Large intestine (tissue), 3 donors: Measurements from ENCODE around the gene GRAMD1C. TPM values are rescaled to one million over a fixed set of nuclear protein-coding genes. Genes with fewer than 3 reads are reported as not detected.

Experiments
- DNase-seq, 2 donors: peaks; one replicate each; pipeline versions ENCODE4 v3.0.0 to v3.0.0-alpha.2; 2013
- H3K27ac ChIP-seq: one replicate; pipeline ENCODE4 v1.5.1; 2013; ENCODE audit warnings: low read length
- H3K27me3 ChIP-seq: 2 replicates; pipeline ENCODE4 v1.6.1; 2013; ENCODE audit warnings: low read length; ENCODE audit not compliant: control insufficient read depth, insufficient read depth
- H3K36me3 ChIP-seq: 2 replicates; pipeline ENCODE4 v1.6.1; 2013; ENCODE audit warnings: low read length; ENCODE audit not compliant: control insufficient read depth, insufficient read depth
- H3K4me1 ChIP-seq: one replicate; pipeline ENCODE4 v1.6.1; 2013; ENCODE audit warnings: low read length; ENCODE audit not compliant: control insufficient read depth, insufficient read depth
- H3K4me3 ChIP-seq: one replicate; pipeline ENCODE4 v1.5.1; 2013; ENCODE audit warnings: low read length
- H3K9me3 ChIP-seq: one replicate; pipeline ENCODE4 v1.6.1; 2013; ENCODE audit warnings: mild to moderate bottlenecking, low read depth, low read length, moderate library complexity; ENCODE audit not compliant: control insufficient read depth
- WGBS: methylation state at CpG from one replicate; pipeline ENCODE4 v1.1.5; 2013; ENCODE audit warnings: low lambda C conversion rate; ENCODE audit not compliant: insufficient coverage; 5-methylcytosine and 5-hydroxymethylcytosine counted together
- polyA plus RNA-seq: library from polyadenylated mRNA; unstranded; fragments of 120-200 nt; gene quantifications from one replicate; pipeline ENCODE4 v1.2.1, GENCODE V29; 2013

GRAMD1C gene
- polyA plus RNA-seq, 1 donor: 14.4 TPM

- Histone ChIP-seq H3K27me3 (no peaks in the 10 kb centered on the region), H3K9me3 (no peaks in the 10 kb centered on the region), H3K36me3 (no peaks in the 10 kb centered on the region), H3K27ac (peak overlapping the region; percentile 35), H3K4me3 (peak overlapping the region; percentile 21), H3K4me1 (peaks cover 4% of the 10 kb centered on the region)
- DNase-seq: no peak
- 29% methylated on average over 1 of the region's 3 CpGs for WGBS
Measured at GRCh38 chr3:113896930-113897329, 58.3 kb downstream of the GRAMD1C start.

- Histone ChIP-seq H3K4me1 (peaks cover 4% of the 10 kb centered on the region), H3K4me3 (peak overlapping the region; percentile 44), H3K9me3 (no peaks in the 10 kb centered on the region), H3K36me3 (no peaks in the 10 kb centered on the region), H3K27ac (peak overlapping the region; percentile 87), H3K27me3 (no peaks in the 10 kb centered on the region)
- peak; percentile 70 to 78 for DNase-seq
- 80% methylated on average over 1 of the region's 1 CpG for WGBS
Measured at GRCh38 chr3:113897373-113897777, 58.8 kb downstream of the GRAMD1C start.

GRCh38 chr3:113898892-113899291 is 60.3 kb downstream of the GRAMD1C start:
- Histone ChIP-seq H3K27ac (no peak overlapping the region), H3K9me3 (no peaks in the 10 kb centered on the region), H3K36me3 (no peaks in the 10 kb centered on the region), H3K4me1 (peaks cover 4% of the 10 kb centered on the region), H3K27me3 (no peaks in the 10 kb centered on the region), H3K4me3 (peak overlapping the region; percentile 44)
- DNase-seq: peak in 1 of 2 donors; percentile 9
- 91% methylated on average over 1 of the region's 2 CpGs for WGBS

- H3K36me3 ChIP-seq: peaks cover 3% of the 10 kb centered on the region
- H3K27ac ChIP-seq: no peak overlapping the region
- H3K4me3 ChIP-seq: no peak overlapping the region
- 83% methylated on average over 1 of the region's 4 CpGs for WGBS
- no peaks in the 10 kb centered on the region for H3K4me1 ChIP-seq
- no peak for DNase-seq
- no peaks in the 10 kb centered on the region for H3K9me3 ChIP-seq
- H3K27me3 ChIP-seq: no peaks in the 10 kb centered on the region
Measured at GRCh38 chr3:113906568-113907140, 68.1 kb downstream of the GRAMD1C start.

- H3K27me3 ChIP-seq: no peaks in the 10 kb centered on the region
- no peak overlapping the region for H3K27ac ChIP-seq
- H3K36me3 ChIP-seq: peaks cover 3% of the 10 kb centered on the region
- no peak for DNase-seq
- no peak overlapping the region for H3K4me3 ChIP-seq
- H3K9me3 ChIP-seq: no peaks in the 10 kb centered on the region
- no peaks in the 10 kb centered on the region for H3K4me1 ChIP-seq
Measured at GRCh38 chr3:113908133-113908532, 69.5 kb downstream of the GRAMD1C start.

- no CpG with 5 or more reads among the region's 5 CpGs for WGBS
- H3K4me3 ChIP-seq: no peak overlapping the region
- no peaks in the 10 kb centered on the region for H3K9me3 ChIP-seq
- DNase-seq: no peak
- no peaks in the 10 kb centered on the region for H3K36me3 ChIP-seq
- H3K27ac ChIP-seq: no peak overlapping the region
- no peaks in the 10 kb centered on the region for H3K4me1 ChIP-seq
- H3K27me3 ChIP-seq: no peaks in the 10 kb centered on the region
Measured at GRCh38 chr3:113910966-113911365, 72.4 kb downstream of the GRAMD1C start.

- peaks cover 2% of the 10 kb centered on the region for H3K36me3 ChIP-seq
- no peaks in the 10 kb centered on the region for H3K4me1 ChIP-seq
- H3K4me3 ChIP-seq: no peak overlapping the region
- H3K9me3 ChIP-seq: no peaks in the 10 kb centered on the region
- no peak overlapping the region for H3K27ac ChIP-seq
- peak; percentile 50 to 78 for DNase-seq
- H3K27me3 ChIP-seq: no peaks in the 10 kb centered on the region
- WGBS: 80% methylated on average over 1 of the region's 3 CpGs
Measured at GRCh38 chr3:113912552-113913236, 74.1 kb downstream of the GRAMD1C start.

GRCh38 chr3:113914646-113915045 is 76.1 kb downstream of the GRAMD1C start:
- no CpG with 5 or more reads among the region's 2 CpGs for WGBS
- Histone ChIP-seq H3K4me1 (no peaks in the 10 kb centered on the region), H3K36me3 (peaks cover 2% of the 10 kb centered on the region), H3K4me3 (no peak overlapping the region), H3K9me3 (no peaks in the 10 kb centered on the region), H3K27me3 (no peaks in the 10 kb centered on the region), H3K27ac (no peak overlapping the region)
- no peak for DNase-seq

GRCh38 chr3:113927556-113927955 is 89.0 kb downstream of the GRAMD1C start:
- no peak for DNase-seq

GRCh38 chr3:113946831-113947230 is 108.2 kb downstream of the GRAMD1C start:
- Histone ChIP-seq H3K9me3 (no peaks in the 10 kb centered on the region), H3K27ac (no peak overlapping the region), H3K4me1 (peaks cover 5% of the 10 kb centered on the region), H3K27me3 (peaks cover 4% of the 10 kb centered on the region), H3K4me3 (peak overlapping the region; percentile 75), H3K36me3 (peaks cover 3% of the 10 kb centered on the region)
- 69% methylated on average over 5 of the region's 7 CpGs for WGBS
- no peak for DNase-seq

More at GRCh38 chr3:113927556-113927955, 89.0 kb downstream of the GRAMD1C start:
- Histone ChIP-seq H3K27ac (no peak overlapping the region), H3K36me3 (peaks cover 3% of the 10 kb centered on the region), H3K9me3 (peaks cover 5% of the 10 kb centered on the region), H3K27me3 (no peaks in the 10 kb centered on the region), H3K4me1 (no peaks in the 10 kb centered on the region), H3K4me3 (no peak overlapping the region)
- no CpG with 5 or more reads among the region's 5 CpGs for WGBS
